OCI-LY1 (cell line): Measurements from ENCODE around the gene HBZ.
"Not testable (repeated sequence)": the region's sequence is repeated elsewhere in the genome, so short reads cannot be mapped to it uniquely, and the experiment has no call there.

Experiments used
- H2AFZ ChIP-seq: fragments of 200-600 bp; sonication (generic), shearing (Covaris generic); 2 replicates; pipeline ENCODE4 v1.6.0; 2014; ENCODE audit warnings: antibody characterized with exemption, mild to moderate bottlenecking, low read length
- H3F3A ChIP-seq: fragments of 200-600 bp; sonication (generic), shearing (Covaris generic); 2 replicates; pipeline ENCODE4 v1.6.0; 2014; ENCODE audit warnings: mild to moderate bottlenecking, antibody characterized with exemption, low read length, moderate library complexity; ENCODE audit not compliant: insufficient read depth
- H3K27ac ChIP-seq: fragments of 200-600 bp; sonication (generic); 2 replicates; pipeline ENCODE4 v1.5.1; 2014; ENCODE audit warnings: low read length, mixed run types, mild to moderate bottlenecking, low read depth; ENCODE audit not compliant: poor library complexity, severe bottlenecking
- H3K27me3 ChIP-seq: fragments of 200-600 bp; sonication (generic); 2 replicates; pipeline ENCODE4 v1.6.0; 2014; ENCODE audit warnings: antibody characterized with exemption, mild to moderate bottlenecking, low read length, moderate library complexity; ENCODE audit not compliant: insufficient read depth
- H3K36me3 ChIP-seq: fragments of 200-600 bp; sonication (generic); 2 replicates; pipeline ENCODE4 v1.6.1; 2014; ENCODE audit warnings: mild to moderate bottlenecking, antibody characterized with exemption, low read length, moderate library complexity, mixed read lengths; ENCODE audit not compliant: insufficient read depth
- H3K4me1 ChIP-seq: fragments of 200-600 bp; sonication (generic); 2 replicates; pipeline ENCODE4 v1.5.1; 2014; ENCODE audit warnings: mild to moderate bottlenecking, low read length, moderate library complexity; ENCODE audit not compliant: insufficient read depth, severe bottlenecking
- H3K4me2 ChIP-seq: fragments of 200-600 bp; sonication (generic), shearing (Covaris generic); 2 replicates; pipeline ENCODE4 v1.6.1; 2014; ENCODE audit warnings: low read length
- H3K4me3 ChIP-seq: fragments of 200-600 bp; sonication (generic); 2 replicates; pipeline ENCODE4 v1.5.1; 2014; ENCODE audit warnings: low read length, low read depth, mild to moderate bottlenecking, mixed read lengths; ENCODE audit not compliant: poor library complexity, severe bottlenecking
- H3K79me2 ChIP-seq: fragments of 200-600 bp; shearing (Covaris generic); 2 replicates; pipeline ENCODE4 v1.6.1; 2016; ENCODE audit warnings: mixed run types, low read length, mixed read lengths; ENCODE audit not compliant: insufficient read depth
- H3K9ac ChIP-seq: fragments of 200-600 bp; sonication (generic), shearing (Covaris generic); 2 replicates; pipeline ENCODE4 v1.6.1; 2014; ENCODE audit warnings: mild to moderate bottlenecking, low read length, mixed read lengths
- H3K9me2 ChIP-seq: fragments of 200-600 bp; sonication (generic), shearing (Covaris generic); 2 replicates; pipeline ENCODE4 v1.6.1; 2014; ENCODE audit warnings: low read depth, mild to moderate bottlenecking, low read length, mixed read lengths
- H3K9me3 ChIP-seq: fragments of 200-600 bp; shearing (Covaris generic); 2 replicates; pipeline ENCODE4 v1.6.1; 2014; ENCODE audit warnings: low read length, mixed read lengths
- H4K20me1 ChIP-seq: fragments of 200-600 bp; sonication (generic), shearing (Covaris generic); 2 replicates; pipeline ENCODE4 v1.6.0; 2016; ENCODE audit warnings: mild to moderate bottlenecking, low read length; ENCODE audit not compliant: insufficient read depth
- EZH2 ChIP-seq: fragments of 200-600 bp; sonication (generic), shearing (Covaris generic); IDR thresholded peaks from 2 replicates; pipeline ENCODE4 v1.8.0; 2017; ENCODE audit warnings: borderline replicate concordance, mixed run types, mild to moderate bottlenecking, antibody characterized with exemption, low read length, moderate library complexity, mixed read lengths
- TF ChIP-seq, protein P1 (sequence below): fragments of 200-600 bp; sonication (generic), shearing (Covaris generic); IDR thresholded peaks from 2 replicates; pipeline ENCODE4 v1.5.1; 2017; ENCODE audit warnings: mild to moderate bottlenecking, antibody characterized with exemption, low read length, moderate library complexity, mixed read lengths

HBZ gene

DNA sequence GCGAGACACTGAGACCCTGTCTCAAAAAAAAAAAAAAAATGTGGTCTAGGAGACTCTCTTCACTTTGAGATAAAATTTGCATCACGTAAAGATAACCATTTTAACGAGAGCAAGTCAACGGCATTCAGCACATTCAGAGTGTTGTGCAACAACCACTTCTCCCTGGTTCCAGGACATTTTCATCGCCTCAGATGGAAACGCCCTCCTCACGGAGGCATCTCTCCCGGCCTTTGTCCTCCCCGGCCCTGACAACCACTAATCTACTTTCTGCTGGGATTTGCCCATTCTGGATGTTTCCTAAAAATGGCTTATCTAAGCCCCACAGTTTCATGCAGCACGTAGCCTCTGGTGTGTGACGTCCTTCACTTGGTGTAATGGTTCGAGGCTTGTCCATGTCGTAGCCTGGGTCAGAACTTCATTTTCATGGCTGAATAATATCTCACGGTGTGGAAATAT lies 7.6 kb upstream of the HBZ start:
- no peak overlapping the region for H3K27ac ChIP-seq
- H2AFZ ChIP-seq: no peak overlapping the region
- no peaks in the 10 kb centered on the region for H3K9me2 ChIP-seq
- H3K79me2 ChIP-seq: no peaks in the 10 kb centered on the region
- no peak overlapping the region for H3K4me2 ChIP-seq
- H4K20me1 ChIP-seq: no peaks in the 10 kb centered on the region
- peaks cover 3% of the 10 kb centered on the region for H3K4me1 ChIP-seq
- no peaks in the 10 kb centered on the region for H3K36me3 ChIP-seq
- no peak overlapping the region for H3K4me3 ChIP-seq
- TF ChIP-seq EZH2: no peak
- TF ChIP-seq, protein P1, sequence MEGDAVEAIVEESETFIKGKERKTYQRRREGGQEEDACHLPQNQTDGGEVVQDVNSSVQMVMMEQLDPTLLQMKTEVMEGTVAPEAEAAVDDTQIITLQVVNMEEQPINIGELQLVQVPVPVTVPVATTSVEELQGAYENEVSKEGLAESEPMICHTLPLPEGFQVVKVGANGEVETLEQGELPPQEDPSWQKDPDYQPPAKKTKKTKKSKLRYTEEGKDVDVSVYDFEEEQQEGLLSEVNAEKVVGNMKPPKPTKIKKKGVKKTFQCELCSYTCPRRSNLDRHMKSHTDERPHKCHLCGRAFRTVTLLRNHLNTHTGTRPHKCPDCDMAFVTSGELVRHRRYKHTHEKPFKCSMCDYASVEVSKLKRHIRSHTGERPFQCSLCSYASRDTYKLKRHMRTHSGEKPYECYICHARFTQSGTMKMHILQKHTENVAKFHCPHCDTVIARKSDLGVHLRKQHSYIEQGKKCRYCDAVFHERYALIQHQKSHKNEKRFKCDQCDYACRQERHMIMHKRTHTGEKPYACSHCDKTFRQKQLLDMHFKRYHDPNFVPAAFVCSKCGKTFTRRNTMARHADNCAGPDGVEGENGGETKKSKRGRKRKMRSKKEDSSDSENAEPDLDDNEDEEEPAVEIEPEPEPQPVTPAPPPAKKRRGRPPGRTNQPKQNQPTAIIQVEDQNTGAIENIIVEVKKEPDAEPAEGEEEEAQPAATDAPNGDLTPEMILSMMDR: no peak
- H3K9ac ChIP-seq: no peak overlapping the region
- no peaks in the 10 kb centered on the region for H3K9me3 ChIP-seq
- peaks cover 6% of the 10 kb centered on the region; the same call in 1 of the 2 replicates for H3K27me3 ChIP-seq
- H3F3A ChIP-seq: peaks cover 3% of the 10 kb centered on the region; the same call in 1 of the 2 replicates

DNA sequence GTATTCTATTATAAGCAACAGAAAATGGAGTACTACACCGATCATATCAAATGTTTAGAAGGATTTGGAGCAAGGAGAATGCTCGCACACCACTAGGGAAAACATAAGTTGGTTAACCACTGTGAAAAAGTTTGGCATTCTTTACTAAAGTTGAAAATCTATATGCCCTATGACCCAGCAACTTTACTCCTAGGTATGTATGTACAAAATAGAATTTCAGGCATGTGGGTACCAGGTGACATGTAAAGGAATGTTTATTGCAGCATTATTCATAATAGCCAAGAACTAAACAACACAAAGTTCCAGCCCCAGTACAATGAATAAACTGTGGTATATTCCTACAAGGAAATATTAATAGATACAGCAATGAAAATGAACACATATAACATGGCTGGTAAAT lies 5.8 kb upstream of the HBZ start:
- no peaks in the 10 kb centered on the region for H3K9me3 ChIP-seq
- H3K4me1 ChIP-seq: peaks cover 3% of the 10 kb centered on the region
- TF ChIP-seq, protein P1: no peak
- TF ChIP-seq EZH2: no peak
- no peak overlapping the region for H2AFZ ChIP-seq
- no peaks in the 10 kb centered on the region for H3K36me3 ChIP-seq
- no peak overlapping the region for H3K4me2 ChIP-seq
- no peak overlapping the region for H3K27ac ChIP-seq
- no peak overlapping the region for H3K4me3 ChIP-seq
- peaks cover 6% of the 10 kb centered on the region; the same call in 1 of the 2 replicates for H3K27me3 ChIP-seq
- no peaks in the 10 kb centered on the region for H4K20me1 ChIP-seq
- H3K9me2 ChIP-seq: no peaks in the 10 kb centered on the region
- H3K9ac ChIP-seq: no peak overlapping the region
- no peaks in the 10 kb centered on the region for H3K79me2 ChIP-seq
- no peaks in the 10 kb centered on the region for H3F3A ChIP-seq

DNA sequence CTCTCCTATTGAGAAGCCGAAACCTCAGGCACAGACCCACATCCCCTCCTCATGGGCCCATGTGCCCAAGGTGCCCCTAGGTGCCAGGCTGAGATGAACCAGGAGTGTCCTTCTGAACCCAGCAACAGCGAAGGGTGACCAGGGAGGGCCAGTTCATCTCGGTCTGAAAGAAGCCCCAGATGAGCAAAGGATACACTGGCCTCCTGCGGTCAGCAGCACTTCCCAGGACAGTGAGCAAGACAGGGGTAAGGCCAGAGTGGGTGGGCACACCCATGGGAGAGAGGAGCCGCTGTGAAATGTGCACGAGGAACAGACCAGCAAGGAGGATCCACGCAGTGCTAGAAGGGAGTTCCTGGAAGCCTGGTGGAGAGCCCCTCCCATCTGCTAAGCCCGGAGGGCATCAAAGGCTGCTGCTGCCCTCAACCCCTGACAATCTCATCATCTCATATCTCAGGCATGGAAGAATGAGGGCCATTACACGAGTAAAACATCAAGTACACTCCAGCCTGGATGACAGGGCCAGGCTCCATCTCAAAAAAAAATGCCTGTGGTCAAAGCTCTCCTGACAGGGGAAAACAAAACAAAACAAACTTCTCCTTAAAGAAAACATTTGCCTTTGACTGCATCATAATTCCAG lies 3.3 kb upstream of the HBZ start:
- no peaks in the 10 kb centered on the region for H3K36me3 ChIP-seq
- H3K4me1 ChIP-seq: peaks cover 3% of the 10 kb centered on the region
- H3K27ac ChIP-seq: no peak overlapping the region
- H3F3A ChIP-seq: no peaks in the 10 kb centered on the region
- H4K20me1 ChIP-seq: no peaks in the 10 kb centered on the region
- H3K9ac ChIP-seq: no peak overlapping the region
- no peaks in the 10 kb centered on the region for H3K9me2 ChIP-seq
- H3K79me2 ChIP-seq: no peaks in the 10 kb centered on the region
- H3K9me3 ChIP-seq: no peaks in the 10 kb centered on the region
- no peak for TF ChIP-seq EZH2
- TF ChIP-seq, protein P1: no peak
- no peak overlapping the region for H3K4me3 ChIP-seq
- peaks cover 6% of the 10 kb centered on the region; the same call in 1 of the 2 replicates for H3K27me3 ChIP-seq
- no peak overlapping the region for H3K4me2 ChIP-seq
- H2AFZ ChIP-seq: no peak overlapping the region

DNA sequence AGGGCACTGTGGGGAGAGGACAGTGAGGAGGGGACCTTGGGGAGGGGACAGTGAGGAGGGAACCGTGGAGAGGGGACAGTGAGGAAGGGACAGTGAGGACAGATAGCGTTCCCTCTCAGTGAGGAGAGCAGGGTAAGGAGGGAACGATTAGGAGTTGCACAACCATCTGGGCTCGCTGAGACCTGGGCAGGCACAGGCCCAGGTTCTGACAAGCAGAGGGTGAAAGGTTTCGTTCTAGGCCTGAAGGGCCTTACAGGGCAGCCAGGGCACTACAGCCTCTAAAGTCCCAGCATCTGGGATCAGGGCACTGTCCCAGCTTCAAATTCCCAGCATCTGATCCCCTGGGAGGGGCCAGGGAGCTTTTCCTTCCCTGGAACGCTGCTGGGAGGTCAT lies 681 bp downstream of the HBZ start:
- H3K36me3 ChIP-seq, H3K9ac ChIP-seq, H3K79me2 ChIP-seq, H3K4me1 ChIP-seq, H3K9me3 ChIP-seq, H3K4me2 ChIP-seq, H4K20me1 ChIP-seq, H3F3A ChIP-seq, H3K4me3 ChIP-seq, H3K9me2 ChIP-seq, H2AFZ ChIP-seq, H3K27ac ChIP-seq: not testable (repeated sequence)
- H3K27me3 ChIP-seq: peaks cover 12% of the 10 kb centered on the region; the same call in 1 of the 2 replicates

DNA sequence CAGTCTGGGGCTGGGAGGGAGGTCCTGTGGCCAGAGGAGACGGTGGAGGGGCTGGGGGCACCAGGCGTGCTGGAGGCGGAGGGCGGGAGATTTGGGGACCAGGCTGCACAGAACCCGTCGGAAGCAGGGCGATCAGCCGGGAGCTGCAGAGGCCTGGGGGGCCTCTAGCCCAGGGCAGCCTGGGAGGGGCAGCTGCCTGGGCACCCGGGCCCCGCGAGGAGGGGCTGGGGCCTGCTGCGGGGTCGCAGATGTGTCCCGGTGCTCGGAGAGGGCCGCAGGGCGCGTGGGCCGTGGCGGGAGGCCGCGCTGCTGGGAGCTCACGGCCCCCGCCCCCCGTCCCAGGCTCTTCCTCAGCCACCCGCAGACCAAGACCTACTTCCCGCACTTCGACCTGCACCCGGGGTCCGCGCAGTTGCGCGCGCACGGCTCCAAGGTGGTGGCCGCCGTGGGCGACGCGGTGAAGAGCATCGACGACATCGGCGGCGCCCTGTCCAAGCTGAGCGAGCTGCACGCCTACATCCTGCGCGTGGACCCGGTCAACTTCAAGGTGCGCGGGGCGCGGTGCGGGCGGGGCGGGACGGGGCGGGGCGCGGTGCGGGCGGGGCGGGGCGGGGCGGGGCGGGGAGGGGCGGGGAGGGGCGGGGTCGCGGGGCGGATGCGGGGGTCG lies 1.2 kb downstream of the HBZ start:
- not testable (repeated sequence) for H3K27ac ChIP-seq, H3K9ac ChIP-seq, H3K4me1 ChIP-seq, H3K4me3 ChIP-seq, H3K4me2 ChIP-seq, H4K20me1 ChIP-seq, H3K9me2 ChIP-seq, H3K36me3 ChIP-seq, H3K9me3 ChIP-seq, H2AFZ ChIP-seq, H3K79me2 ChIP-seq, H3F3A ChIP-seq
- peaks cover 12% of the 10 kb centered on the region; the same call in 1 of the 2 replicates for H3K27me3 ChIP-seq
